Measurements from ENCODE around the gene TUSC7.

TUSC7 gene

DNA sequence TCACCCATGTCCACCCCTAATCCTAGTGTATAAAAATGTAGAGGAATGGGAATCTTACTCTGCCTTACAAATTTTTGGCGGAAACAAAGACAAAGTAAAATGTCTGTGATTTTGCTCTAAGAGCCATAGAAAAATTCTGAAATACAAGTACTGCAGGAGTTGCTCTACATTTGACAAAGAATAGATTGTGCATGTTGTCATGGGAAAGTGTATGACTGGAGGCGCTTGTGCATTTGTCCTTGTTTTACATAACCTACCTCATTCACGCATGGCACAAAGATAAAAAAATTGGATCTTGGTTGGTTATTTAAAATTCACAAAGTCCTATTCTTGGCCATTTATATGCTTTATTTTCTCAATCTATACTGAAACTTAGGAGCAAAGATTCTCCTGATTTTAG is 2.0 kb upstream of the TUSC7 start:
- no peak for DNase-seq (ENCODE audit: extremely low read depth, insufficient read length)
- Histone ChIP-seq H3K27me3 (replicated peaks; ENCODE audit: control insufficient read depth, insufficient read depth, low read length) (no peaks in the 10 kb centered on the region), H3K4me3 (replicated peaks; ENCODE audit: low read depth, low read length) (no peak overlapping the region), H3K36me3 (ENCODE audit: control insufficient read depth, insufficient read depth, low read length) (no peaks in the 10 kb centered on the region)
- TF ChIP-seq, protein P1, sequence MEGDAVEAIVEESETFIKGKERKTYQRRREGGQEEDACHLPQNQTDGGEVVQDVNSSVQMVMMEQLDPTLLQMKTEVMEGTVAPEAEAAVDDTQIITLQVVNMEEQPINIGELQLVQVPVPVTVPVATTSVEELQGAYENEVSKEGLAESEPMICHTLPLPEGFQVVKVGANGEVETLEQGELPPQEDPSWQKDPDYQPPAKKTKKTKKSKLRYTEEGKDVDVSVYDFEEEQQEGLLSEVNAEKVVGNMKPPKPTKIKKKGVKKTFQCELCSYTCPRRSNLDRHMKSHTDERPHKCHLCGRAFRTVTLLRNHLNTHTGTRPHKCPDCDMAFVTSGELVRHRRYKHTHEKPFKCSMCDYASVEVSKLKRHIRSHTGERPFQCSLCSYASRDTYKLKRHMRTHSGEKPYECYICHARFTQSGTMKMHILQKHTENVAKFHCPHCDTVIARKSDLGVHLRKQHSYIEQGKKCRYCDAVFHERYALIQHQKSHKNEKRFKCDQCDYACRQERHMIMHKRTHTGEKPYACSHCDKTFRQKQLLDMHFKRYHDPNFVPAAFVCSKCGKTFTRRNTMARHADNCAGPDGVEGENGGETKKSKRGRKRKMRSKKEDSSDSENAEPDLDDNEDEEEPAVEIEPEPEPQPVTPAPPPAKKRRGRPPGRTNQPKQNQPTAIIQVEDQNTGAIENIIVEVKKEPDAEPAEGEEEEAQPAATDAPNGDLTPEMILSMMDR (IDR thresholded peaks at IDR 0.05; ENCODE audit: insufficient read depth, low read length, poor library complexity, severe bottlenecking), result no peak

GRCh38 chr3:116716490-116716889 is 6.9 kb downstream of the TUSC7 start:
- TF ChIP-seq, protein P1 (IDR thresholded peaks at IDR 0.05; ENCODE audit: insufficient read depth, low read length, poor library complexity, severe bottlenecking), result no peak
- no peak for DNase-seq (ENCODE audit: extremely low read depth, insufficient read length)
- Histone ChIP-seq H3K4me3 (replicated peaks; ENCODE audit: low read depth, low read length) (no peak overlapping the region), H3K27me3 (replicated peaks; ENCODE audit: control insufficient read depth, insufficient read depth, low read length) (no peaks in the 10 kb centered on the region), H3K36me3 (ENCODE audit: control insufficient read depth, insufficient read depth, low read length) (no peaks in the 10 kb centered on the region)

GRCh38 chr3:116717566-116717965 is 8.0 kb downstream of the TUSC7 start:
- TF ChIP-seq, protein P1 (IDR thresholded peaks at IDR 0.05; ENCODE audit: insufficient read depth, low read length, poor library complexity, severe bottlenecking), result no peak
- Histone ChIP-seq H3K4me3 (replicated peaks; ENCODE audit: low read depth, low read length) (no peak overlapping the region), H3K27me3 (replicated peaks; ENCODE audit: control insufficient read depth, insufficient read depth, low read length) (no peaks in the 10 kb centered on the region), H3K36me3 (ENCODE audit: control insufficient read depth, insufficient read depth, low read length) (no peaks in the 10 kb centered on the region)
- no peak for DNase-seq (ENCODE audit: extremely low read depth, insufficient read length)

DNA sequence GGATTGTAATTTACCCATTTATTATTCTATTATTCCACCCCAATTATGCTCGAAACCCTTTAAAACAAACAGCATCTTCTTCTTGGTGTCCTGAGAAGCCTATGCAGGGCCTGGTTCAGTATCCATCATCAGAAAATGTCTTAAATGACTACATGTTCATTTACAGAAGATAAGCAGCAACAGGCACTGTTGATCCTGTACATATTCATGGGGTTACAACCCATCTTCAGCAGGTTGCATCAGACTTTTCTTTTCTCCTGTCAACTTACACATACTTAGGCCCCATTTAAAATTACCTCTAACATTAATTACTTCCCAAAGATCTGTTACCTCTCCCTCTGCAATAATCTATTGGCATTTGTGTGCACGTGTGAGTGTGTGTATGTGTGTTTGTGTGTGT is 18.9 kb downstream of the TUSC7 start:
- no peak for DNase-seq (ENCODE audit: extremely low read depth, insufficient read length)
- TF ChIP-seq, protein P1 (IDR thresholded peaks at IDR 0.05; ENCODE audit: insufficient read depth, low read length, poor library complexity, severe bottlenecking), result no peak
- H3K4me3 ChIP-seq (replicated peaks; ENCODE audit: low read depth, low read length), result no peak overlapping the region
- H3K36me3 ChIP-seq (ENCODE audit: control insufficient read depth, insufficient read depth, low read length), result no peaks in the 10 kb centered on the region
- H3K27me3 ChIP-seq (replicated peaks; ENCODE audit: control insufficient read depth, insufficient read depth, low read length), result no peaks in the 10 kb centered on the region

DNA sequence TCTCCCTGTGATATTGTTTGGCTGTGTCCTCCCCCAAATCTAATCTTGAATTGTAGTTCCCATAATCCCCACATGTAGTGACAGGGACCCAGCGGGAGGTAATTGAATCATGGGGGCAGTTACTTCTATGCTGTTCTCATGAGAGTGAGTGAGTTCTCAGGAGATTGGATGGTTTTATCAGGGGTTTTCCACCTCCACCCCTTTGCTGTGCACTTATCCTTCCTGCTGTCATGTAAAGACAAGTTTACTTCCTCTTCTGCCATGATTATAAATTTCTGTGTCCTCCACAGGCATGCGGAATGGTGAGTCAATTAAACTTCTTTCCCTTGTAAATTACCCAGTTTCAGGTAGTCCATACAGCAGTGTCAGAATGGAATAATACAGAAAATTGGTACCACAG is 24.7 kb downstream of the TUSC7 start:
- TF ChIP-seq, protein P1 (IDR thresholded peaks at IDR 0.05; ENCODE audit: insufficient read depth, low read length, poor library complexity, severe bottlenecking), result no peak
- Histone ChIP-seq H3K36me3 (ENCODE audit: control insufficient read depth, insufficient read depth, low read length) (no peaks in the 10 kb centered on the region), H3K27me3 (replicated peaks; ENCODE audit: control insufficient read depth, insufficient read depth, low read length) (no peaks in the 10 kb centered on the region), H3K4me3 (replicated peaks; ENCODE audit: low read depth, low read length) (no peak overlapping the region)
- no peak for DNase-seq (ENCODE audit: extremely low read depth, insufficient read length)

DNA sequence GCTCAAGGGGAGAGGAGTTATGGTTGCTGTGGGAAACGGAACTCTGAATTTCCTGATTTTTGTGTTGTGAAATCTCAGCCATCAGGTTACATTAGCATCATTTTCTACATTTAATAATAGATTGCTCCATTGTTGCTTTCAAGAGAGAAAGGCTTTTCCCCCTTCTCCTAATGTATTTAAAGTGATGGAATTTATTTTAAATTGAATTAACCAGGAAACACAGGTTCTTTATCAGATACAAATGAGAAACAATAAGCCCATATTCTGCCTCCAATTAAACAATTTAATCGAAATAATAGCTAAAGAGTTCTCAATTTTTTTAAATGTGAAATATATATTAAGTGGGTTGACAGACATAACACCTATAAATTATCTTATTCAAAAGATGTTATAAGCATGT is 30.1 kb downstream of the TUSC7 start:
- DNase-seq (ENCODE audit: extremely low read depth, insufficient read length), result no peak
- Histone ChIP-seq H3K27me3 (replicated peaks; ENCODE audit: control insufficient read depth, insufficient read depth, low read length) (no peaks in the 10 kb centered on the region; the same call in 1 of the 2 replicates), H3K36me3 (ENCODE audit: control insufficient read depth, insufficient read depth, low read length) (no peaks in the 10 kb centered on the region), H3K4me3 (replicated peaks; ENCODE audit: low read depth, low read length) (no peak overlapping the region)
- TF ChIP-seq, protein P1 (IDR thresholded peaks at IDR 0.05; ENCODE audit: insufficient read depth, low read length, poor library complexity, severe bottlenecking), result no peak
